LNCAP (cell line): ENCODE results near the gene AEBP1.

Source experiments
- CTCF ChIP-seq: fragments of 450-650 bp; IDR thresholded peaks from 2 replicates; pipeline ENCODE4 v1.5.1; 2017; ENCODE audit warnings: mild to moderate bottlenecking

The AEBP1 gene

GRCh38 chr7:44060091-44060947 lies 43.8 kb upstream of the AEBP1 start:
- no peak for TF ChIP-seq CTCF

GRCh38 chr7:44060948-44061644 lies 43.0 kb upstream of the AEBP1 start:
- no peak for TF ChIP-seq CTCF

- no peak for TF ChIP-seq CTCF
Observed at GRCh38 chr7:44061645-44062179, 42.4 kb upstream of the AEBP1 start.

GRCh38 chr7:44062180-44062902 lies 41.8 kb upstream of the AEBP1 start:
- no peak for TF ChIP-seq CTCF

- no peak for TF ChIP-seq CTCF
Observed at GRCh38 chr7:44062903-44063295, 41.2 kb upstream of the AEBP1 start.

GRCh38 chr7:44063547-44063893 lies 40.6 kb upstream of the AEBP1 start:
- TF ChIP-seq CTCF = no peak

GRCh38 chr7:44063894-44064651 lies 40.1 kb upstream of the AEBP1 start:
- TF ChIP-seq CTCF = no peak
